Vagina (tissue), 2 donors: Measurements from ENCODE around the gene PFDN2.

Source experiments
- POLR2A ChIP-seq, 2 donors: fragments of 450-650 bp; IDR thresholded peaks; one replicate each; pipeline ENCODE4 v1.6.1; 2017; ENCODE audit warnings: antibody characterized with exemption in 2 of 2, mild to moderate bottlenecking in 2 of 2, moderate library complexity in 2 of 2
- POLR2AphosphoS5 ChIP-seq, 2 donors: sonication (generic); formaldehyde crosslinking; IDR thresholded peaks; one replicate each; pipeline ENCODE4 v1.9.0; 2017; ENCODE audit warnings: antibody characterized with exemption in 2 of 2, mild to moderate bottlenecking in 2 of 2, low read depth in 1 of 2; ENCODE audit not compliant: insufficient read depth in 1 of 2
- TF ChIP-seq, protein P1 (sequence below), 3 experiments: fragments of 450-650 bp in 2 of 3; fragments of 200-600 bp in 1 of 3; sonication (generic) in 1 of 3; IDR thresholded peaks; one replicate each; pipeline ENCODE4 v1.5.1; 2017 to 2019; ENCODE audit warnings: antibody characterized with exemption in 3 of 3, mild to moderate bottlenecking in 2 of 3, moderate library complexity in 2 of 3

DNA sequence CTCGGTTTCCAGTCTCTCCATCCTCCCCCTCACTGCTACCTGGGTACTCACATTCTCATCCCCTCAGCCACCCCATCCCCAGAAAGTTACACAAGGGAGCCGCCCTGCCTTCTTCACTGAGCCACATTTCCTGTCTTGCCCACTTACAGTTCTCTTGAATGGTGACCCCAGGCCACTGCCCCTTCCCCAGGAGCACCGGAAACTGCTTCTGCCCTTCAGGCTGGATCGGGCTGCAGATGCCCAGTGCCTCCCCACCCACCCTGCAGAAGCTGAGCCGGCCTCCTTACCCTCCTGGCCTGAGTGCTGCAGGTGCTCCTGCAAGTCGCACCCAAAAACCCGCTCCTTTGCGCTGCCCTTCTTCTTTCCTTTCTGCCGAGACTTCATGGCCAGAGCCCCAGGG, 48.6 kb downstream of the PFDN2 start:
- TF ChIP-seq POLR2A (IDR thresholded peaks at IDR 0.05) (no peak), POLR2AphosphoS5 (IDR thresholded peaks at IDR 0.05; ENCODE audit: insufficient read depth in 1 of 2, low read depth in 1 of 2) (no peak)
- TF ChIP-seq, protein P1, sequence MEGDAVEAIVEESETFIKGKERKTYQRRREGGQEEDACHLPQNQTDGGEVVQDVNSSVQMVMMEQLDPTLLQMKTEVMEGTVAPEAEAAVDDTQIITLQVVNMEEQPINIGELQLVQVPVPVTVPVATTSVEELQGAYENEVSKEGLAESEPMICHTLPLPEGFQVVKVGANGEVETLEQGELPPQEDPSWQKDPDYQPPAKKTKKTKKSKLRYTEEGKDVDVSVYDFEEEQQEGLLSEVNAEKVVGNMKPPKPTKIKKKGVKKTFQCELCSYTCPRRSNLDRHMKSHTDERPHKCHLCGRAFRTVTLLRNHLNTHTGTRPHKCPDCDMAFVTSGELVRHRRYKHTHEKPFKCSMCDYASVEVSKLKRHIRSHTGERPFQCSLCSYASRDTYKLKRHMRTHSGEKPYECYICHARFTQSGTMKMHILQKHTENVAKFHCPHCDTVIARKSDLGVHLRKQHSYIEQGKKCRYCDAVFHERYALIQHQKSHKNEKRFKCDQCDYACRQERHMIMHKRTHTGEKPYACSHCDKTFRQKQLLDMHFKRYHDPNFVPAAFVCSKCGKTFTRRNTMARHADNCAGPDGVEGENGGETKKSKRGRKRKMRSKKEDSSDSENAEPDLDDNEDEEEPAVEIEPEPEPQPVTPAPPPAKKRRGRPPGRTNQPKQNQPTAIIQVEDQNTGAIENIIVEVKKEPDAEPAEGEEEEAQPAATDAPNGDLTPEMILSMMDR (IDR thresholded peaks at IDR 0.05), result no peak
